Left ventricle myocardium inferior (tissue), 1 donor: Measurements from ENCODE around the gene CUEDC1. TPM values are rescaled to one million over a fixed set of nuclear protein-coding genes. Genes with fewer than 3 reads are reported as not detected.
A peak's percentile ranks its signal among the peaks of the same experiment; 100 is the strongest.

Experiments used
- DNase-seq: peaks from one replicate; pipeline ENCODE4 v3.0.0-alpha.2; 2020
- H3K27ac ChIP-seq: fragments of 200-600 bp; replicated peaks from 2 replicates; pipeline ENCODE4 v1.8.0; 2021
- H3K27me3 ChIP-seq: fragments of 200-600 bp; 2 replicates; pipeline ENCODE4 v1.8.0; 2021; ENCODE audit warnings: low read depth
- H3K36me3 ChIP-seq: fragments of 200-600 bp; 2 replicates; pipeline ENCODE4 v1.8.0; 2021
- H3K4me1 ChIP-seq: fragments of 200-600 bp; 2 replicates; pipeline ENCODE4 v1.8.0; 2021
- H3K4me3 ChIP-seq: fragments of 200-600 bp; 2 replicates; pipeline ENCODE4 v1.8.0; 2021; ENCODE audit warnings: mild to moderate bottlenecking, moderate library complexity
- H3K9me3 ChIP-seq: fragments of 200-600 bp; replicated peaks from 2 replicates; pipeline ENCODE4 v1.8.0; 2021
- intact Hi-C: fragments of 100-400 bp; cut with micrococcal nuclease; formaldehyde crosslinking; loops from one replicate; pipeline ENCODE4 v1.11.0; 2022
- total RNA-seq: library from RNA; stranded (reverse); fragmentation: NEBNext Ultra II Directional; extraction: Animal tissue kit (Norgen Biotek cat#: 25700); gene quantifications from one replicate; pipeline ENCODE4 v1.2.1, GENCODE V29; 2021
- TF ChIP-seq, protein P1 (sequence below): fragments of 200-600 bp; IDR thresholded peaks from 2 replicates; pipeline ENCODE4 v1.8.0; 2021; ENCODE audit warnings: antibody characterized with exemption, mild to moderate bottlenecking, borderline replicate concordance
- donor health status: DM: no; HTN: yes; CAD: no; lungs with severe emphysema.

The CUEDC1 gene
- total RNA-seq, 1 donor from 2014 or later = 43.2 TPM

GRCh38 chr17:57866319-57866718, 88.9 kb downstream of the CUEDC1 start:
- TF ChIP-seq, protein P1, sequence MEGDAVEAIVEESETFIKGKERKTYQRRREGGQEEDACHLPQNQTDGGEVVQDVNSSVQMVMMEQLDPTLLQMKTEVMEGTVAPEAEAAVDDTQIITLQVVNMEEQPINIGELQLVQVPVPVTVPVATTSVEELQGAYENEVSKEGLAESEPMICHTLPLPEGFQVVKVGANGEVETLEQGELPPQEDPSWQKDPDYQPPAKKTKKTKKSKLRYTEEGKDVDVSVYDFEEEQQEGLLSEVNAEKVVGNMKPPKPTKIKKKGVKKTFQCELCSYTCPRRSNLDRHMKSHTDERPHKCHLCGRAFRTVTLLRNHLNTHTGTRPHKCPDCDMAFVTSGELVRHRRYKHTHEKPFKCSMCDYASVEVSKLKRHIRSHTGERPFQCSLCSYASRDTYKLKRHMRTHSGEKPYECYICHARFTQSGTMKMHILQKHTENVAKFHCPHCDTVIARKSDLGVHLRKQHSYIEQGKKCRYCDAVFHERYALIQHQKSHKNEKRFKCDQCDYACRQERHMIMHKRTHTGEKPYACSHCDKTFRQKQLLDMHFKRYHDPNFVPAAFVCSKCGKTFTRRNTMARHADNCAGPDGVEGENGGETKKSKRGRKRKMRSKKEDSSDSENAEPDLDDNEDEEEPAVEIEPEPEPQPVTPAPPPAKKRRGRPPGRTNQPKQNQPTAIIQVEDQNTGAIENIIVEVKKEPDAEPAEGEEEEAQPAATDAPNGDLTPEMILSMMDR = no peak
- DNase-seq = no peak
- no peaks in the 10 kb centered on the region for H3K27me3 ChIP-seq
- H3K4me1 ChIP-seq = peaks cover 50% of the 10 kb centered on the region
- H3K9me3 ChIP-seq = no peaks in the 10 kb centered on the region
- peaks cover 48% of the 10 kb centered on the region for H3K36me3 ChIP-seq
- H3K27ac ChIP-seq = no peak overlapping the region
- no peak overlapping the region for H3K4me3 ChIP-seq
- intact Hi-C loops = no loop called here

GRCh38 chr17:57864273-57864672, 90.9 kb downstream of the CUEDC1 start:
- H3K4me1 ChIP-seq = peaks cover 55% of the 10 kb centered on the region
- TF ChIP-seq, protein P1 = no peak
- no peak for DNase-seq
- H3K9me3 ChIP-seq = no peaks in the 10 kb centered on the region
- no peaks in the 10 kb centered on the region for H3K27me3 ChIP-seq
- no peak overlapping the region for H3K4me3 ChIP-seq
- H3K36me3 ChIP-seq = peaks cover 28% of the 10 kb centered on the region
- no peak overlapping the region for H3K27ac ChIP-seq
- intact Hi-C loops = no loop called here

GRCh38 chr17:57862694-57863667, 92.2 kb downstream of the CUEDC1 start:
- intact Hi-C loops = no loop called here
- peak overlapping the region; percentile 67 for H3K4me3 ChIP-seq
- H3K4me1 ChIP-seq = peaks cover 46% of the 10 kb centered on the region
- H3K9me3 ChIP-seq = no peaks in the 10 kb centered on the region
- H3K36me3 ChIP-seq = peaks cover 21% of the 10 kb centered on the region
- no peaks in the 10 kb centered on the region for H3K27me3 ChIP-seq
- no peak for DNase-seq
- peak overlapping the region; percentile 81 for H3K27ac ChIP-seq
- TF ChIP-seq, protein P1 = no peak

DNA sequence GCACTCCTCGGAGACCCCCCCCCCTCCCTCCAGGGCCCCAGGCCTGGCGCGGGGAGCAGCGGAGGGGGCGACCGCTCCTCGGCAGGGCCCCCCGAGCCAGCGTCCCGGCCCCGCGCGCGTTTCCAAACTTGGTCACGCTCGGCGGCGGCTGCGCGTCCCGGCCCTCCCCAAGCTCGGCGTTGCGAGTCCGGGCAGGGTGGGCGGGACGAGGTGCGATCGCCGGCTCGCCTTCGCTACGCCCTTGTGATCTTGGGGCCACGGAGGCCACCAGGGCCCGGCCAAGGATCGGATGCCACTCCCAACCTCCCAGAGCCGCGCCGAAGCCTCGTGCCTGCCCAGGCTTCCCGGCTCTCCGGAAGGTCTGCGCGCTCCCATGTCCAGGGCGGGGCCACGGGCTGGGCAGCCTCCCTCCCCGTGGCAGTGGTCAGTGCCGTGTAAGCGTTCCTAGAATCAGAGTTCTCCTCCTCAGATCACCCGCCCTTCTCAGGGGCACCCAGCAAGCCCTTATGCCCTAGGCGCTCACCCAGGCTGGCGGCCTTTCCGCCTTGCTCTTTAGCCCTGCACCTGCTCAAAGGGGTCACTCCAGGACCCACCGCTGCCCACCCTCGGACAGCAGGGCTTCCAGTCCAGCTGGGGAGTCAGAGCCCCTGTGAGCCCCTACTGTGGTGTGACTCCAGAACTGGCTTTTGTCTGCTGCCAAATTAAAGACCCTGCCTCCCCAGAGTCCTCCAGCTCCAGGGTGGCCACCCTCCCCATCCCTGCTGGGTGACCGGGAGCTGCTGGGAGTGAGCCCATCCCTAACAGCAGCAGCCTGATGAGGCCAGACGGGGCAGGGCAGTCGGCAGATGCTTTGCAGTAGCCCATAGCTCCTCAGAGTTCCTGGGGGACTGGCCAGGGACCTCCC, 93.2 kb downstream of the CUEDC1 start:
- TF ChIP-seq, protein P1 = no peak
- peak; percentile 78 for DNase-seq
- Histone ChIP-seq H3K4me3 (peak overlapping the region; percentile 67), H3K36me3 (peaks cover 19% of the 10 kb centered on the region), H3K9me3 (no peaks in the 10 kb centered on the region), H3K27me3 (no peaks in the 10 kb centered on the region), H3K4me1 (peaks cover 47% of the 10 kb centered on the region), H3K27ac (peak overlapping the region; percentile 81)
- intact Hi-C loops = no loop called here

- Histone ChIP-seq H3K27me3 (no peaks in the 10 kb centered on the region), H3K4me3 (peak overlapping the region; percentile 67), H3K4me1 (peaks cover 48% of the 10 kb centered on the region), H3K9me3 (no peaks in the 10 kb centered on the region), H3K36me3 (peaks cover 12% of the 10 kb centered on the region), H3K27ac (peak overlapping the region; percentile 81)
- peak; percentile 64 for DNase-seq
- TF ChIP-seq, protein P1 = no peak
- intact Hi-C loops = no loop called here
Measured at GRCh38 chr17:57861000-57861789, 94.0 kb downstream of the CUEDC1 start.
